Natural killer cell treated with Interleukin-12 subunit alpha and Interleukin-12 subunit beta and Interleukin-15 and Interleukin-18, amount 100 ng/mL, for 72 hours (primary cell): Measurements from ENCODE around the gene SORCS2. TPM values are rescaled to one million over a fixed set of nuclear protein-coding genes. Genes with fewer than 3 reads are reported as not detected.

Source experiments
- ATAC-seq, 2 donors: fragments of 150-1000 bp; cut with Tn5 transposase in 1 of 2; sonication (Bioruptor Pico), chemical (Tn5 transposase) in 1 of 2; 2 replicates each; pipeline ENCODE4 v1.10.0; 2021
- DNase-seq: peaks from one replicate; pipeline ENCODE4 v3.0.0; 2022; ENCODE audit warnings: low spot score
- H3K27ac Mint-ChIP-seq, 2 donors: 1 replicate in 1 of 2; 2 replicates in 1 of 2; pipeline ENCODE4 v1.8.0; 2022; ENCODE audit warnings: mixed read lengths in 2 of 2, mild to moderate bottlenecking in 1 of 2, moderate library complexity in 1 of 2
- H3K27me3 Mint-ChIP-seq, 2 donors: 1 replicate in 1 of 2; 2 replicates in 1 of 2; pipeline ENCODE4 v1.8.0; 2022; ENCODE audit warnings: mixed read lengths in 2 of 2
- H3K36me3 Mint-ChIP-seq: one replicate; pipeline ENCODE4 v1.8.0; 2022; ENCODE audit warnings: mixed read lengths
- H3K4me1 Mint-ChIP-seq, 2 donors: 1 replicate in 1 of 2; 2 replicates in 1 of 2; pipeline ENCODE4 v1.8.0; 2022; ENCODE audit warnings: low read depth in 2 of 2, mixed read lengths in 2 of 2, mild to moderate bottlenecking in 1 of 2
- H3K4me3 Mint-ChIP-seq: one replicate; pipeline ENCODE4 v1.8.0; 2022; ENCODE audit warnings: mixed read lengths
- H3K9me3 Mint-ChIP-seq: 2 replicates; pipeline ENCODE4 v1.8.0; 2022; ENCODE audit warnings: mixed read lengths
- total RNA-seq, 2 donors: library from RNA; stranded (reverse); gene quantifications; one replicate each; pipeline ENCODE4 v1.2.3, GENCODE V29; 2022

Gene SORCS2
- total RNA-seq, 2 donors from 2014 or later, result 0.17 to 0.21 TPM

DNA sequence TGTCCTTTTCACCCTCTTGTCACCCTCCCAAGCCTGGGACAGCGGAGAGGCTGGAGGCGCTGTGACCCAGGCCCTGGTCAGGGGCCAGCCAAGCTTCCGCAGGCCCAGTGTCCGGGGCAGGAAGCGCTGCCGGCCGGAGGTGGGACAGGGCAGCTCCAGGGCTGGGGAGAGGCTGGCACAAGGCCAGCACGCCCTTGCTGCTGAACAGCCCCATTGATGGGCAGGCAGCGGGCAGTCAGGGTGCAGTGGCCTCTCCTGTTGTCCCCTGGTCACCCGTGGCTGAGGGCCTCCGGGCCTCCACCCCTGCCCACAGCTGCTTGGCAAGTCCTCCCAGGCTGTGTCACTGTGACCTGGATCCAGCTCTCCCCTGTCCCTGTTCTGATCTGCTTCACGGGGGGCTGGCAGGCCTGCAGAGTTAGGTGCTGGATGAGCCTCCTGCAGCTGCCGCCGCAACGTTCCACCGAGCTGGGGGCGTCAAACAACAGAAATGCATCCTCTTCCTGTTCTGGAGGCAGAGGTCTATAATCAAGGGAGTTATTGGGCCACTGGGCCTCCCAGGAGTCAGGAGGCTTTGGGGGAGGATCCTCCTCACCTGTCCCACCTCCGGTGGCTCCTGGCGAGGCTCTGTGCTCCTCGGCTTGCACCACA is 134.5 kb downstream of the SORCS2 start:
- ATAC-seq, result no peak
- H3K36me3 Mint-ChIP-seq, result no peaks in the 10 kb centered on the region
- no peak overlapping the region for H3K27ac Mint-ChIP-seq
- H3K27me3 Mint-ChIP-seq, result peaks cover 0 to 18% of the 10 kb centered on the region in 2 donors
- no peak overlapping the region for H3K4me3 Mint-ChIP-seq
- no peaks in the 10 kb centered on the region for H3K9me3 Mint-ChIP-seq
- peaks cover 5 to 23% of the 10 kb centered on the region in 2 donors for H3K4me1 Mint-ChIP-seq
- DNase-seq, result no peak

DNA sequence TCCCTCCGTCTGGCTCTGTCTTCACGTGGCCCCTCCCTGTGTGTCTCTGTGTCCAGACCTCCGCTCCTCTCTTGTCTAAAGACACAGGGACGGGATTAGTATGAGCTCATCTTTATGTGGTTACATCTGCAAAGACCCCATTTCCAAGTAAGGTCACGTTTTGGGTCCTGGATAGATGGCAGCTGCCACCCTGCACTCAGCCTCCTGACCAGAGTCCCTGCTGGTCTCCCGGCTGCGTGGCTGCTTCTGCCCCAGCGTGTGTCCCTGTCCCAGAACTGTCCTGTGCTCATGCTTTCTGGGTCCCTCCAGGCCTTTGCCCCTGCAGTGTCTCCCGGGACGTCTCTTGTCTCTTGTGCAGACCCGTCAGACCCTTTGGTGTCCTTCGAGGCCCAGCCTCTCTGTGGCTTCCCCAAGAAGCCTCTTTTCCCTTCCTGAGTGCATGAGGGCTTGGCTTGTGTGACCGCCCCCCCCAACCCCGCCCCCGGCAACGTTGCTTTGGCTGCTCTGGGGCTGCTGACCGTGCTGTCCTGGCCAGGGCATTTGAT is 135.1 kb downstream of the SORCS2 start:
- peaks cover 5 to 23% of the 10 kb centered on the region in 2 donors for H3K4me1 Mint-ChIP-seq
- no peak overlapping the region for H3K27ac Mint-ChIP-seq
- no peaks in the 10 kb centered on the region for H3K9me3 Mint-ChIP-seq
- H3K36me3 Mint-ChIP-seq, result no peaks in the 10 kb centered on the region
- DNase-seq (no peak), ATAC-seq (no peak)
- H3K4me3 Mint-ChIP-seq, result no peak overlapping the region
- peaks cover 0 to 18% of the 10 kb centered on the region in 2 donors for H3K27me3 Mint-ChIP-seq

DNA sequence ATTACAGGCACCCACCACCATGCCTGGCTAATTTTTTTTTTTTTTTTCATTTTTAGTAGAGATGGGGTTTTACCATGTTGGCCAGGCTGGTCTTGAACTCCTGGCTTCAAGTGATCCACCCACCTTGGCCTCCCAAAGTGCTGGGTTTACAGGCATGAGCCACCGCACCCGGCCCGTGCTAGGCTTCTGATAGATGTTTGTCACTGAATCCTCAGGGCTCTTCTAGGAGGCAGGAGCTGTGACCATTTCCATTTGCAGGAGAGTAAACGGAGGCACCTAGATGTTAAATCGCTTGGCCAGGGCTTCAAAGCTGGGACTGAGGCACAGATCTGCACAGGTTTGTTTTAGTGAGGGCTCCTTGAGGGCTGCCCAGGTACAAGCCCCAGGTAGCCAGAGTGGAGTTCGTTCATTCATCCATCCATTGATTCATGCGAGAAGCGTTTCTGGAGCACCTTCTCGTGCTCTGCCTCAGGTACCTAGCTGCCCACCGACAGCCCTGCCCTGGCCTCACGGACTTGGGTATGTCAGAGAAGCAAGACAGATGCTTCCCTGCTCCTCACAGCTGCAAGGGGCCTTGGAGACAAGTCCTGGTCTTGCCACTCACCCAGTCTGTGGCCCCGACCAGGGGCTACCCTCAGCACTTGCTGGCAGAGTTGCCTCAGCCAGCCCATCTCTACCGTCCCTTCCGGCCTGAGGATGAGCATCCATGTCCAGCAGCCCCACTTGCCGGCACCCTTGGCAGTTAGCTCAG is 136.0 kb downstream of the SORCS2 start:
- peaks cover 0 to 15% of the 10 kb centered on the region in 2 donors for H3K27me3 Mint-ChIP-seq
- ATAC-seq (no peak), DNase-seq (no peak)
- H3K9me3 Mint-ChIP-seq, result no peaks in the 10 kb centered on the region
- no peak overlapping the region for H3K4me3 Mint-ChIP-seq
- H3K4me1 Mint-ChIP-seq, result peaks cover 5 to 23% of the 10 kb centered on the region in 2 donors
- no peaks in the 10 kb centered on the region for H3K36me3 Mint-ChIP-seq
- H3K27ac Mint-ChIP-seq, result no peak overlapping the region

DNA sequence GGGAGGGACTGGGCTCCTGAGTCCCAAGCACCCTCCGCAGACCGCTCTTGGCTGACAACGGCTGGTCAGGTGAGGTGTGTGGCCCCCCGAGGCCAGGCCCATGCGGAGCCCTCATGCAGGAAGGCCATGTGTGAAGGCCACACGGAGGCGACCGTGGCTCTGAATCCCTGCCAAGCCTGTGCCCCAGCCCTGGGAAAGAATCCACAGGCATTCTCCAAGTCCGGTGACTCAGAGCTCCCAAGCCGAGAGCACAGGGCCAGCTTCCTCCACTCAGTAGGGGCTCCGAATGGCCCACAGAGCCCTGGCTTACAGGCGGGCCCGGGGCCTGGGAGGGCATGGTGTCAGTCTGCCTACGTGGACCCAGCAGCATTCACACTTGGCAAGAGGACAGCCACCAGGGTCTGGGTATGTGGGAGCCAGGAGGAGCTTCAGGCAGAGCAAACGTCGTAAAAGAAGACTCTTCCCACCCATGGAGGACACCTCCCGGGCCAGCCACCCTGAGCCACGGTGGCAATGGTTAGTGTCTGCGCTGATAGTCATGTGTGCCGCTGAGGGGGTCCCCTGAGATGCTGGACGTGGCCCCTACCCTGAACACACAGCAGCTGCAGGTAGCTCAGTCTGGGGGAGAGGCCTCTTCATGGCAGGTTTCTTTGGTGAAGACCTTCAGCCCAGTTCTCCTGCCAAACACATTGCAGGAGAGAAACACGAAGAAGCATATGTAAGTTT is 136.7 kb downstream of the SORCS2 start:
- Mint-ChIP-seq H3K27ac (no peak overlapping the region), H3K36me3 (no peaks in the 10 kb centered on the region), H3K27me3 (peaks cover 0 to 15% of the 10 kb centered on the region in 2 donors), H3K4me1 (peaks cover 5 to 22% of the 10 kb centered on the region in 2 donors), H3K9me3 (no peaks in the 10 kb centered on the region), H3K4me3 (no peak overlapping the region)
- no peak for ATAC-seq
- DNase-seq, result no peak

DNA sequence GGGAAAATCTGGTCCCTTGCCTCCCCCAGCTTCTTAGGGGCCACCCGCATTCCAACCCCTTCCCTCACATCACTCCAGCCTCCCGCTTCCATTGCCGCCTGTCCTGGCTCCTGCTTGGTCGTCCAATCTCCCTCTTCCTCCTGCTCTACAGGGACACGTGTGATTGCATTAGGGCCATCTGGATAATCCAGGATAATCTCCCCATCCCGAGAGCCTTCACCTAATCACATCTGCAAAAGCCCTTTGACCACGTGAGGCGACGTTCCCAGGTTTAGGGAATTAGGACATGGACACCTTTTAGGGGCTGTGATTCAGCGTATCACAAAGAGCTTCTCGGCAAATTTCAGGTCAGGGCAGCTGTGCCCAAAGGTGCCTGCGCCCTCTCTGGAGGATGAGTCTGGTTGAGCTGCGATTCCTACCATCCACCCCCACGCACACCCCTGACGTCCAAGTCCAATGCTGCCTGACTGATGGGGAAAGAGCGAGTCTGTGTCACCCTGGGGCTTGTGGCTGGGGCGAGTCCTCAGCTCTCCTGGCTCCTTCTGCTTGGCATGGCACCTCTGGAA is 137.8 kb downstream of the SORCS2 start:
- Mint-ChIP-seq H3K27ac (no peak overlapping the region), H3K4me3 (no peak overlapping the region), H3K4me1 (peaks cover 3 to 14% of the 10 kb centered on the region in 2 donors), H3K36me3 (no peaks in the 10 kb centered on the region), H3K27me3 (peaks cover 0 to 18% of the 10 kb centered on the region in 2 donors), H3K9me3 (no peaks in the 10 kb centered on the region)
- DNase-seq (peak; percentile 23), ATAC-seq (no peak)

DNA sequence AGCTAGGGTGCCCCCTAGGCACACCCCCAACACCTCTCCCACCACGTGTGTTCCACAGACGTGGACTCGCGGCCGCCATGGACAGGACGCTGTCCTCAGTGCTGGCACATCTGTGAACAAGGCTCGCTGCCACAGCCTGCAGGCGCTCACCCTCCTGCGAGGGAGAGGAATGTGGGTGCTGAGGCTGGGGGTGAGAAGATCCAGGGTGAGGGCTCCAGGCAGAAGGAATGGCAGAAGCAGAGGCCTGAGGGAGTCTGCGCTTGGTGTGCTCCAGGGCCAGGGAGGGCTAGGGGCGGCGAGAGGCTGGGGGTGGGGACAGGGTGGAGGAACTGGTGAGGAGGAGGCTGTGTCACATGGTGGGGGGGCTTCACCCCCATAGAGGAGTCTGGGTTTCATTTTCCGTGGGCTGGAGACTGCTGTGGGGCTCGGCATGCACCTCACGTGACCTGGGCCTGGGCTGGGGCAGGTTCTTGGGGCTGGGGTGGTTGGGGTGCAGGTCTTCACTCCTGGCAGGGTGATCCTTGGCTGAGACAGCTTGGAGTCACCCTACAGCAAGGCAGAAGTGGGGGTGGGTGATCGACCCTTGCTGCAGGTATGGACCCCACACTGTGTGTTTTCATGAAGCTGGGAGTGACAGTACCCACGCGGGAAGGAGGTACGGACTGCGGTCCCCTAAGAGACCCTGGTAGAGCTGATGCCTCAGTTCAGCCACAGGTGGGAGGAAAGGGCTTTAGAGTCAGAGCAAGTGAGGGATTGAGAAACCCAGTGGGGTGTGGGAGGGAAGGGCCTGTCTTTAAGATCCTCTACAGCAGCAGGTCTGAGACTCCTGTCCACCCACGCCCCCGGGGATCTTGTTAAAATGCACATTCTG is 138.7 kb downstream of the SORCS2 start:
- Mint-ChIP-seq H3K4me1 (peaks cover 0 to 8% of the 10 kb centered on the region in 2 donors), H3K27me3 (peaks cover 0 to 15% of the 10 kb centered on the region in 2 donors), H3K36me3 (no peaks in the 10 kb centered on the region), H3K27ac (no peak overlapping the region), H3K4me3 (no peak overlapping the region), H3K9me3 (no peaks in the 10 kb centered on the region)
- DNase-seq (no peak), ATAC-seq (no peak)

DNA sequence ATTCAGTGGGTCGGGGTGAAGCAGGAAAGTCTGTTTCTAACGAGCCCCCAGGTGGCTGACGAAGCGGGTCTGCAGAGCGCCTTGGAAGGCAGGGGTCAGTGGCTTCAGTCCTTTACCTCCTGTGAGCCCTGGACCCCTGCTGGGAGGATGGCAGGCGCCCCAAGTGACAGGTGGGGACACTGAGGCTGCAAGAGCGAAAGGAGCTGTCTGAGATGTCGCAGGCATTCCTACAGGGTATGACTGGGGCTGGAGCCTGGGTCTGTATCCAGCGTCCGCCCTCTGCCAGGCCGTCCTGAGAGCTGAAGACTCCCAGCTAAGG is 139.3 kb downstream of the SORCS2 start:
- Mint-ChIP-seq H3K9me3 (no peaks in the 10 kb centered on the region), H3K27me3 (peaks cover 0 to 15% of the 10 kb centered on the region in 2 donors), H3K36me3 (no peaks in the 10 kb centered on the region), H3K4me1 (peaks cover 0 to 5% of the 10 kb centered on the region in 2 donors), H3K4me3 (no peak overlapping the region), H3K27ac (no peak overlapping the region)
- DNase-seq, result no peak
- ATAC-seq, result no peak

DNA sequence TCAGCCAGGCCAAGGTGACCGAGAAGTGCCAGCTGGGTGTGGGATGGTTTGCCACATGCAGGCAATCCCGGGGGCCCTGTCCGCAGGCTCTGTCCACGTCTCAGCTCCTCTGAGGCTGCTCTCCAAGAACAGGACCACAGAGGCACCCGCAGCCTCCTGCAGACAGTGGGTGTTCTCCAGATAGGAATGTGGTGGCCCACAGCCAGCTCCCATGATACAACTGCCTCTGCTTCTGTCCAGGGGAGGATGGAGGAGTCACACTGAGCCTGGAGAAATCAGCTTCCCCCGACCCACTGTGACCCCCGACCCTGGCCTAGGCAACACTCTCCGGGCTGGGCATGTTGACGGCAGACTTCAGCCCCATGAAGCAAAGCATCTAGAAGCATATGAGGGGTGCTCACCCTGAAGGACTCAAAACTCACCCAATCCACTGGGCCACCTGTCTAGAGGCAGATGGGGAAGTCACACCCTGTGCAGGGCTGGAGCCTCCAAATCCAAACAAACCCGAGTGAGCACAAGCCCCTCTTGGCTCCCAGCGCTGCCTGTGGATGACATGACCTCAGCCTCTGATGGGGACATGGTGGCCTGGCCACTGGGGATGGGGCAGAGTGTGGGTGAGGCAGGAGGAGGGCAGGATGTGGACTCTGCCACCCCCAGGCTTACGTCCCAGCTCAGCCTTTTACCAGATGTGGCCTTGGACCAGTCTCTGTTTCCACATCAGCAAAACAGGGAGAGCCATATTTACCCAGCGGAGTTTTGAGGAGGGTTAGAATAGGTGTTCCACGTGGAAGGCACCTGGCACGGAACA is 140.1 kb downstream of the SORCS2 start:
- Mint-ChIP-seq H3K4me1 (peaks cover 0 to under 1% of the 10 kb centered on the region in 2 donors), H3K9me3 (no peaks in the 10 kb centered on the region), H3K27ac (no peak overlapping the region), H3K27me3 (peaks cover 0 to 10% of the 10 kb centered on the region in 2 donors), H3K4me3 (no peak overlapping the region), H3K36me3 (no peaks in the 10 kb centered on the region)
- ATAC-seq (no peak), DNase-seq (no peak)

DNA sequence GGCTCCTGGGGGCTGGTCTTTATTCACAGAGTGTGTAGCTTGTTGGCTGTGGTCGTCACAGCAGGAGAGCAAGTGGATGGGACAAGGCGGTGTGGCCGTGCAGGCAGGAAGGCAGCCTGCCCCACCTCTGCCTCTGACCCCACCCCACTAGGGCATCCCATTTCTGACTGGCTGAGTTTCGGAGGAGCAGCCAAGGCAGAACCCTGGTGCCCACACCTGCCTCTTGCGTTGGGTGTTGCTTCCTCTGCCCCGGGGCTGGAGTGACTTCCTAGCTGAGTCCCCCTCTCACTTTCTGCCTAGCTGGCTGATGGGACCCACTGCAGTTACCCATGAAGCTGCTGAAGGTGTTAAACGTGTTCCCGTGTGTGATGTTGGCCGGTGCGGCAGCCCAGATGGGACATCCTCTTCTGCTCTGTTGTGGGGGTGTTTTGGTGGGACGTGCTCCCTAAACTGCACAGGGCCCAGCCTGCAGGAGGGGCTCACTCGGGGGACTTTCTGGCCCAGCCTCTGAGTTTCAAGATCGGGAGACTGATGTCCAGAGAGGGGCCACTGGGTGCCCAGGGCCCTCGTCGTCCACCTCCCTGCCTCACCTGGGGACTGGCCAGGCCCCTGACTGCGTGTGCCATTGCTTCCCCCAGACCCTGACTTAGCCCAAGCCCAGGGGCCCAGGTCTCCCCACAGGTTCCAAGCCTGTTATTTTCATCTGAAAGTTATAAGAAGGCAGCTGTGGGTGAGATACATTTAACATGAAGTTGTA is 140.9 kb downstream of the SORCS2 start:
- ATAC-seq (no peak), DNase-seq (no peak)
- Mint-ChIP-seq H3K36me3 (no peaks in the 10 kb centered on the region), H3K27me3 (peaks cover 0 to 13% of the 10 kb centered on the region in 2 donors), H3K4me1 (no peaks in the 10 kb centered on the region), H3K9me3 (no peaks in the 10 kb centered on the region), H3K4me3 (no peak overlapping the region), H3K27ac (no peak overlapping the region)

DNA sequence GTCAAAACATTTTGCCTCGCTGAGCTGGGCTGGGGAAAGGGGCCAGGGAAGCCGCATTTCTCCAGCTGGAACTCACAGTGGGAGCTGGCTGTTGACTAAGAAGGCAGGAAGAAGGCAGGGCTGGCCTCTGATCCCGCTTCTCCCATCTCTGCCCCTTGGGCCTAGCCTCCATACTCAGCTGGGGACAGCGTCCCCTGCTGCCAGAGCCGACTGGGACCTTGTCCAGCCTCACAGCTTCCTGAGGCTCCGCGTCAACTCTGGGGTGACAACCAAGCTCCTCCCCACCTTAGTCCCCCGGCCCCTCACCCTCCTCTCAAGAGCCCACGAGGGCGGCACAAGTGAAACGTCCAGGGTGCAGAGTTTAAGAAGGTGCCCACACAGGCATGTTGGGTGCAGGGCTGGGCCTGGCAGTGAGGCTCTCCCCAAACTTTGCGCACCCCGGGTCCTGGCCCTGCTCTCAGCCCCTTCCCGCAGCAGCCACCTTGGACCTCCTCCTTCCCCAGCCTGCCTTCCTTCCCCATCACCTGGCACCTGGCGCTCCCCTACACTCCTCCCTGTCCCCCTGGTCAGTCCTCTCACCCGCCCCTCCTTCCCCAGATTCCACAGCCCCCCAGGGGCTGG is 141.6 kb downstream of the SORCS2 start:
- no peaks in the 10 kb centered on the region for H3K36me3 Mint-ChIP-seq
- no peak for DNase-seq
- H3K27ac Mint-ChIP-seq, result no peak overlapping the region
- H3K27me3 Mint-ChIP-seq, result peaks cover 0 to 14% of the 10 kb centered on the region in 2 donors
- H3K4me3 Mint-ChIP-seq, result no peak overlapping the region
- no peaks in the 10 kb centered on the region for H3K4me1 Mint-ChIP-seq
- no peak for ATAC-seq
- H3K9me3 Mint-ChIP-seq, result no peaks in the 10 kb centered on the region

DNA sequence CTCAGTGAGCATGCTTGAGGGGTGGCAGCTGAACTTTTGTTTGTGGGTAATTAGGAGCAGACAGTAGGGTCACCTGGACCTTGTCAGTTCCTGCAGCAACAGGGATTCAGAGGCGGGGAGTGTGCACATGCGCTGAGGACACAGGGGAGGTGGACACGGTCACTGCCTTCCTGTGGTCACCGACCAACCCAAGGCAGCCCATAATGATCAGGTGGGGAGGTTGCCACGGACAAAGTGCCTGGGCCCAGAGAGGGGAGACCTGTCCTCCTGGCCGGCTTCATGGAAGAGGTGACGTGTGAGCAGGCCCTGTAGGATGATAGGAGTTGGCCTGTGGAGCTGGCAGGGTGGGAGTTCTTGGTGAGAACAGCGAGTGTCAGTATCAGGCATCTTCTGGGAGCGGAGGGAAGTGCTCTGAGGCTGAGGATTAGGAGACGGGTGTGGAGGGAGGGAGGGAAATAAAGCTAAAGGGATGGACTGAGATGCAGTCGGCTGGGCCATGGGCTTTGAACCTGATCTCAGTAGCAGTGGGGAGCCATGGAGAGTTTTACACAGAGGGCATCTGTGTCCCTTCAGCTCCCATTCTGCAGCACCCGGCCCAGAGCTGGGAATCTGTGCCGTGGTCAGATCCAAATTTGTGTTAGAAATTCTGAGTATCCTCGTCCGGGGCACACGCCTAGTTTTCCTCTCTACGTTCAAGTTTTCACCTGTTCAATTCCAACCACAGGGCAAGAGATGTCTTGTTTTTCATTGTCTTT is 142.4 kb downstream of the SORCS2 start:
- ATAC-seq, result no peak

More for the DNA sequence above, 142.4 kb downstream of the SORCS2 start:
- DNase-seq, result no peak
- H3K27me3 Mint-ChIP-seq, result peaks cover 0 to 14% of the 10 kb centered on the region in 2 donors
- H3K36me3 Mint-ChIP-seq, result no peaks in the 10 kb centered on the region
- no peak overlapping the region for H3K4me3 Mint-ChIP-seq
- H3K4me1 Mint-ChIP-seq, result no peaks in the 10 kb centered on the region
- no peak overlapping the region for H3K27ac Mint-ChIP-seq
- H3K9me3 Mint-ChIP-seq, result no peaks in the 10 kb centered on the region
